ENCODE measurements around the gene NRG4. TPM values are rescaled to one million over a fixed set of nuclear protein-coding genes. Genes with fewer than 3 reads are reported as not detected.

The NRG4 gene
- total and polyA plus RNA-seq, 2 of the 8 experiments (the other 6 are each of a cell fraction or from before 2014, with no cell fraction given): 0.24 TPM; not detected in 1

DNA sequence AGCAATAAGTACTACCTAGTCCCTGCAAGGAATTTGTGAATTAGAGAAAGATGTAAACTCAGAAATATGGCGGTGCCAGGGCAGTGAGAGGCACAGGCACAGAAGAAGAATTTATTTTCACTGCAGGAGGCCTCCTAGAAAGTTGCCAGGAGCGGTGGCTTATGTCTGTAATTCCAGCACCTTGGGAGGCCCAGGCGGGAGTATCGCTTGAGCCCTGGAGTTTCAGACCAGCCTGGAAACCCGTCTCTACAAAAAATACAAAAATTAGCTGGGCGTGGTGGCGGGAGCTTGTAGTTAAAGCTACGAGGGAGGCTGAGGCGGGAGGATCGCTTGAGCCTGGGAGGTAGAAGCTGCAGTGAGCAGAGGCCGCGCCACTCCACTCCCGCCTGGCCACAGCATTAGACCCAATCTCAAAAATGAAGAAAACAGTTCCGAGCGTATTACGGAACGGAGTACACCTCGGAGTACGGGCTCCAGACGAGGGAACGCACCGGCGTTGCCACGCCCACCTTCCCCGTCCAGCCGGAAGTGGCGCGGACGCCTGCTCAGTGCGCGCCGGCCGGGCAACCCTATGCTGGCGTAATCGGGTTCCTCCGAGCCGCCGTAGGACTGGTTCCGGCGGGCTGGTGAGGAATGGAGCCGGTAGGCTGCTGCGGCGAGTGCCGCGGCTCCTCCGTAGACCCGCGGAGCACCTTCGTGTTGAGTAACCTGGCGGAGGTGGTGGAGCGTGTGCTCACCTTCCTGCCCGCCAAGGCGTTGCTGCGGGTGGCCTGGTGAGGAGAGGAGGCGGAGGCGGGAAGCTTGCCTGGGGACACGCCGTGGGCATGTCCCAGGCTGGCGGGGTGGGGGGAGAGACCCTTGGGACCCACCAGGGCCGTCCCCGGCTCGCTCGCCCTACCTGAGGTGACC lies 108.6 kb downstream of the NRG4 start, which contains the start of gene FBXO22:
FBXO22 (plus strand) TSS at position 548 of the 909 bp plus-strand sequence; CDS start at position 634, 86 bp downstream.
- H3K14ac ChIP-seq (ENCODE audit: insufficient read length): no peak within 1 kb of the TSS
- H4K20me1 ChIP-seq (replicated peaks in 1 of 2; ENCODE audit: control insufficient read depth in 1 of 2, insufficient read depth in 2 of 2, low read length in 2 of 2): peaks cover 0 to 7% of the 10 kb centered on the region in 2 experiments
- WGBS, 2 experiments (ENCODE audit: extremely low coverage in 1 of 2, insufficient coverage in 1 of 2, insufficient read length in 1 of 2, insufficient replicate concordance in 2 of 2, low coverage in 1 of 2, low lambda C conversion rate in 2 of 2, missing lambda C conversion rate in 1 of 2): 5% methylated on average over 54 of the region's 63 CpGs; no CpG with 5 or more reads in 1 of the 2 experiments
- H3K4me2 ChIP-seq (ENCODE audit: insufficient read depth in 1 of 2, low read depth in 2 of 2, low read length in 2 of 2): peak within 1 kb of the TSS; percentile 77 to 86
- POLR2A ChIA-PET (ENCODE audit: partially characterized antibody): interaction anchor here (1.0 to 3.5 kb wide), 17 partner anchors 10 to 117 kb away, joined by 3 to 43 read pairs (median 5); partner anchors contain the start of gene UBE2Q2
- CTCF ChIA-PET (ENCODE audit: partially characterized antibody): interaction anchor here (0.7 to 2.2 kb wide), 9 partner anchors 10 to 94 kb away, joined by 3 to 11 read pairs (median 3); no protein-coding TSS in a partner anchor
- H4K8ac ChIP-seq (ENCODE audit: extremely low read depth, insufficient read depth, low read length): peak within 1 kb of the TSS; percentile 94; the same call in 1 of the 2 replicates
- H3K56ac ChIP-seq (replicated peaks; ENCODE audit: insufficient read length, low read depth, low read length): peak within 1 kb of the TSS; percentile 83
- peaks cover 8 to 22% (median 13%) of the 10 kb centered on the region in 4 experiments; a peak in 5 of 7 replicates for H3K4me1 ChIP-seq (replicated peaks in 1 of 4; ENCODE audit: control insufficient read depth in 3 of 4, insufficient read depth in 4 of 4, low read length in 3 of 4)
- H2BK5ac ChIP-seq (ENCODE audit: low read depth, low read length): peak within 1 kb of the TSS; percentile 97
- peak within 1 kb of the TSS; percentile 84 for H2BK12ac ChIP-seq (ENCODE audit: low read depth, low read length)
- H3K23me2 ChIP-seq (ENCODE audit: low read depth, low read length): peaks cover 5% of the 10 kb centered on the region; the same call in 1 of the 2 replicates
- peaks cover 2 to 42% of the 10 kb centered on the region in 2 experiments; a peak in 3 of 4 replicates for H3K79me2 ChIP-seq (ENCODE audit: control insufficient read depth in 1 of 2, insufficient read depth in 2 of 2, low read length in 2 of 2)
- peak within 1 kb of the TSS; percentile 89 for H4K5ac ChIP-seq (ENCODE audit: insufficient read length, low read depth, low read length)
- H3K27ac ChIP-seq (ENCODE audit: low read depth, low read length): peak within 1 kb of the TSS; percentile 96
- no peak for FAIRE-seq
- H3K4me3 ChIP-seq (ENCODE audit: extremely low read depth in 1 of 4, insufficient read depth in 2 of 4, low read depth in 3 of 4, low read length in 4 of 4): peak within 1 kb of the TSS; percentile 86 to 93 (median 90)
- H3K27me3 ChIP-seq (replicated peaks in 1 of 4; ENCODE audit: control insufficient read depth in 3 of 4, extremely low read depth in 1 of 4, insufficient read depth in 3 of 4, low read length in 3 of 4): no peaks in the 10 kb centered on the region
- H3K9ac ChIP-seq (replicated peaks in 1 of 4; ENCODE audit: extremely low read depth in 1 of 4, low read depth in 3 of 4, low read length in 3 of 4): peak within 1 kb of the TSS; percentile 72 to 96 (median 92)
- H4K91ac ChIP-seq (replicated peaks; ENCODE audit: insufficient read length, low read length): peak within 1 kb of the TSS; percentile 95
- H2AK5ac ChIP-seq (ENCODE audit: low read depth, low read length): peak within 1 kb of the TSS; percentile 26
- peak within 1 kb of the TSS; percentile 82; the same call in 1 of the 2 replicates for H2BK20ac ChIP-seq (ENCODE audit: low read length)
- H3K36me3 ChIP-seq (ENCODE audit: control insufficient read depth in 2 of 4, insufficient read depth in 4 of 4, low read length in 3 of 4): peaks cover 4 to 34% (median 9%) of the 10 kb centered on the region in 4 experiments; a peak in 7 of 8 replicates
- peak within 1 kb of the TSS; percentile 83; the same call in 1 of the 2 replicates for H2BK15ac ChIP-seq (ENCODE audit: low read length)
- no peak within 1 kb of the TSS for H2BK120ac ChIP-seq (replicated peaks; ENCODE audit: low read depth, low read length)
- H2AFZ ChIP-seq (ENCODE audit: low read length): peak within 1 kb of the TSS; percentile 47; the same call in 1 of the 2 replicates
- peak within 1 kb of the TSS; percentile 99 for H3K18ac ChIP-seq (ENCODE audit: extremely low read depth, low read length)
- DNase-seq (ENCODE audit: low read depth in 1 of 2, low spot score in 2 of 2): peak; percentile 71 to 93
- H3K9me3 ChIP-seq (ENCODE audit: insufficient read depth in 2 of 2, low read depth in 1 of 2, low read length in 1 of 2): no peaks in the 10 kb centered on the region
- no peak within 1 kb of the TSS for H3K23ac ChIP-seq (ENCODE audit: insufficient read length)
- peak within 1 kb of the TSS; percentile 97 for H3K4ac ChIP-seq (replicated peaks; ENCODE audit: insufficient read length, low read depth, low read length)
- peaks cover 8% of the 10 kb centered on the region for H3K79me1 ChIP-seq (ENCODE audit: low read depth, low read length)
- TF ChIP-seq KDM1A (IDR thresholded peaks at IDR 0.05; ENCODE audit: borderline replicate concordance, low read length) (peak; percentile 19; the same call in 1 of the 2 replicates), SP2 (IDR thresholded peaks at IDR 0.05; ENCODE audit: low read length) (no peak), POLR2A (IDR thresholded peaks at IDR 0.05; ENCODE audit: control extremely low read depth in 1 of 2, low read depth in 2 of 2, low read length in 2 of 2) (peak; percentile 87 to 89), EZH2 (IDR thresholded peaks at IDR 0.05; ENCODE audit: low read depth, low read length, severe bottlenecking) (no peak), MAFK (IDR thresholded peaks at IDR 0.05; ENCODE audit: low read depth, low read length) (no peak), CEBPB (IDR thresholded peaks at IDR 0.05; ENCODE audit: low read depth, low read length) (peak; percentile 71; the same call in 1 of the 2 replicates), RNF2 (IDR thresholded peaks at IDR 0.05; ENCODE audit: borderline replicate concordance, low read depth, low read length, missing control alignments, poor library complexity, severe bottlenecking) (no peak), CREB1 (IDR thresholded peaks at IDR 0.05) (peak; percentile 76), HDAC6 (IDR thresholded peaks at IDR 0.05; ENCODE audit: low read depth, low read length) (no peak)
- TF ChIP-seq, protein P1, sequence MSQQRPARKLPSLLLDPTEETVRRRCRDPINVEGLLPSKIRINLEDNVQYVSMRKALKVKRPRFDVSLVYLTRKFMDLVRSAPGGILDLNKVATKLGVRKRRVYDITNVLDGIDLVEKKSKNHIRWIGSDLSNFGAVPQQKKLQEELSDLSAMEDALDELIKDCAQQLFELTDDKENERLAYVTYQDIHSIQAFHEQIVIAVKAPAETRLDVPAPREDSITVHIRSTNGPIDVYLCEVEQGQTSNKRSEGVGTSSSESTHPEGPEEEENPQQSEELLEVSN (IDR thresholded peaks at IDR 0.05): peak; percentile 23; the same call in 1 of the 2 replicates
